HEK293 (cell line): ENCODE results near the gene LPGAT1.

Experiments
- CTCF ChIA-PET: fragments of 350-600 bp; formaldehyde crosslinking; extraction: SDS; loops from one replicate; lab custom pipeline; 2021; ENCODE audit warnings: antibody characterized with exemption; lab: Yijun Ruan, JAX
- POLR2A ChIA-PET: fragments of 300-600 bp; formaldehyde crosslinking; extraction: SDS; loops from one replicate; lab custom pipeline; 2020; ENCODE audit warnings: antibody characterized with exemption, inconsistent platforms; lab: Yijun Ruan, JAX
- H3K27ac ChIP-seq: fragments of 200-500 bp; sonication (Bioruptor generic); 2 replicates; pipeline ENCODE4 v1.5.1; 2014; ENCODE audit warnings: low read depth, low read length, control low read depth, inconsistent platforms; ENCODE audit errors: extremely low read depth
- H3K36me3 ChIP-seq, 2 experiments: fragments of 200-500 bp in 1 of 2; sonication (Bioruptor generic) in 1 of 2; 1 replicate in 1 of 2; 2 replicates in 1 of 2; pipeline ENCODE4 v1.5.1; 2014 to 2017; ENCODE audit warnings: inconsistent platforms in 2 of 2, low read length in 2 of 2; ENCODE audit not compliant: control insufficient read depth in 2 of 2, insufficient read depth in 1 of 2
- H3K4me1 ChIP-seq: fragments of 200-500 bp; sonication (Bioruptor generic); 2 replicates; pipeline ENCODE4 v1.5.1; 2014; ENCODE audit warnings: mild to moderate bottlenecking, low read length, inconsistent platforms; ENCODE audit not compliant: control insufficient read depth, insufficient read depth
- H3K4me3 ChIP-seq: 2 replicates; pipeline ENCODE4 v1.5.1; 2011; ENCODE audit warnings: low read depth, mild to moderate bottlenecking, control low read depth, low read length, moderate library complexity
- H3K9me3 ChIP-seq: fragments of 200-500 bp; sonication (Bioruptor generic); 2 replicates; pipeline ENCODE4 v1.5.1; 2014; ENCODE audit warnings: low read depth, low read length, inconsistent platforms; ENCODE audit not compliant: control insufficient read depth, insufficient read depth
- BCL11A ChIP-seq: fragments of 450-650 bp; formaldehyde crosslinking; IDR thresholded peaks from 2 replicates; pipeline ENCODE4 v1.5.1; 2016; ENCODE audit warnings: low read depth, missing biosample characterization, missing genetic modification characterization
- PRDM1 ChIP-seq: fragments of 450-650 bp; formaldehyde crosslinking; IDR thresholded peaks from 2 replicates; pipeline ENCODE4; 2016; ENCODE audit warnings: missing biosample characterization, missing genetic modification characterization
- REST ChIP-seq: fragments of 450-650 bp; formaldehyde crosslinking; IDR thresholded peaks from 2 replicates; pipeline ENCODE4 v1.5.1; 2016; ENCODE audit warnings: missing biosample characterization, missing genetic modification characterization
- SCRT2 ChIP-seq: fragments of 450-650 bp; formaldehyde crosslinking; IDR thresholded peaks from 2 replicates; pipeline ENCODE4 v1.5.1; 2016; ENCODE audit warnings: missing biosample characterization, missing genetic modification characterization
- SETDB1 ChIP-seq: IDR thresholded peaks from one replicate; pipeline ENCODE4 v1.6.1; 2017; ENCODE audit warnings: mild to moderate bottlenecking, low read length, moderate library complexity, mixed read lengths; ENCODE audit not compliant: insufficient read length
- ZBTB17 ChIP-seq: fragments of 450-650 bp; formaldehyde crosslinking; IDR thresholded peaks from 2 replicates; pipeline ENCODE4 v1.5.1; 2016; ENCODE audit warnings: missing biosample characterization, missing genetic modification characterization
- ZBTB48 ChIP-seq: fragments of 450-650 bp; formaldehyde crosslinking; IDR thresholded peaks from 2 replicates; pipeline ENCODE4 v1.5.1; 2016; ENCODE audit warnings: missing biosample characterization, missing genetic modification characterization
- ZBTB7A ChIP-seq: fragments of 450-650 bp; formaldehyde crosslinking; IDR thresholded peaks from 2 replicates; pipeline ENCODE4 v1.5.1; 2016; ENCODE audit warnings: low read depth, missing biosample characterization, missing genetic modification characterization
- ZNF138 ChIP-seq: fragments of 450-650 bp; formaldehyde crosslinking; IDR thresholded peaks from 2 replicates; pipeline ENCODE4 v1.5.1; 2016; ENCODE audit warnings: missing biosample characterization, missing genetic modification characterization, borderline replicate concordance
- ZNF19 ChIP-seq: fragments of 450-650 bp; formaldehyde crosslinking; IDR thresholded peaks from 2 replicates; pipeline ENCODE4; 2016; ENCODE audit warnings: missing biosample characterization, missing genetic modification characterization, low read depth
- ZNF221 ChIP-seq: fragments of 450-650 bp; formaldehyde crosslinking; IDR thresholded peaks from 2 replicates; pipeline ENCODE4 v1.5.1; 2017; ENCODE audit warnings: missing biosample characterization, missing genetic modification characterization, borderline replicate concordance
- ZNF239 ChIP-seq: fragments of 450-650 bp; formaldehyde crosslinking; IDR thresholded peaks from 2 replicates; pipeline ENCODE4 v1.5.1; 2016; ENCODE audit warnings: missing biosample characterization, missing genetic modification characterization
- ZNF311 ChIP-seq: fragments of 450-650 bp; formaldehyde crosslinking; IDR thresholded peaks from 2 replicates; pipeline ENCODE4 v1.5.1; 2017; ENCODE audit warnings: missing biosample characterization, missing genetic modification characterization, borderline replicate concordance
- ZNF366 ChIP-seq: fragments of 450-650 bp; formaldehyde crosslinking; conservative IDR thresholded peaks from 2 replicates; pipeline ENCODE4 v1.5.1; 2016; ENCODE audit warnings: missing biosample characterization, missing genetic modification characterization
- ZNF416 ChIP-seq: fragments of 450-650 bp; formaldehyde crosslinking; IDR thresholded peaks from 2 replicates; pipeline ENCODE4 v1.5.1; 2016; ENCODE audit warnings: missing biosample characterization, missing genetic modification characterization
- ZNF558 ChIP-seq: fragments of 450-650 bp; formaldehyde crosslinking; IDR thresholded peaks from 2 replicates; pipeline ENCODE4 v1.5.1; 2016; ENCODE audit warnings: missing biosample characterization, missing genetic modification characterization
- ZNF585B ChIP-seq: fragments of 450-650 bp; formaldehyde crosslinking; IDR thresholded peaks from 2 replicates; pipeline ENCODE4 v1.5.1; 2016; ENCODE audit warnings: missing biosample characterization, missing genetic modification characterization
- ZNF596 ChIP-seq: fragments of 450-650 bp; IDR thresholded peaks from 2 replicates; pipeline ENCODE4 v1.5.0; 2018; ENCODE audit warnings: missing biosample characterization, mild to moderate bottlenecking, missing genetic modification characterization, moderate library complexity
- ZNF621 ChIP-seq: fragments of 450-650 bp; formaldehyde crosslinking; IDR thresholded peaks from 2 replicates; pipeline ENCODE4 v1.5.1; 2017; ENCODE audit warnings: missing biosample characterization, missing genetic modification characterization
- ZNF670 ChIP-seq: fragments of 450-650 bp; formaldehyde crosslinking; IDR thresholded peaks from 2 replicates; pipeline ENCODE4 v1.5.1; 2016; ENCODE audit warnings: missing biosample characterization, missing genetic modification characterization, low read depth
- ZNF704 ChIP-seq: fragments of 450-650 bp; formaldehyde crosslinking; IDR thresholded peaks from 2 replicates; pipeline ENCODE4 v1.5.1; 2016; ENCODE audit warnings: missing biosample characterization, missing genetic modification characterization
- ZSCAN18 ChIP-seq: fragments of 450-650 bp; formaldehyde crosslinking; IDR thresholded peaks from 2 replicates; pipeline ENCODE4 v1.5.1; 2016; ENCODE audit warnings: missing biosample characterization, missing genetic modification characterization
- TF ChIP-seq, protein P1 (sequence below): fragments of 450-650 bp; formaldehyde crosslinking; IDR thresholded peaks from 2 replicates; pipeline ENCODE4 v1.5.1; 2016; ENCODE audit warnings: missing biosample characterization, missing genetic modification characterization

LPGAT1 gene

DNA sequence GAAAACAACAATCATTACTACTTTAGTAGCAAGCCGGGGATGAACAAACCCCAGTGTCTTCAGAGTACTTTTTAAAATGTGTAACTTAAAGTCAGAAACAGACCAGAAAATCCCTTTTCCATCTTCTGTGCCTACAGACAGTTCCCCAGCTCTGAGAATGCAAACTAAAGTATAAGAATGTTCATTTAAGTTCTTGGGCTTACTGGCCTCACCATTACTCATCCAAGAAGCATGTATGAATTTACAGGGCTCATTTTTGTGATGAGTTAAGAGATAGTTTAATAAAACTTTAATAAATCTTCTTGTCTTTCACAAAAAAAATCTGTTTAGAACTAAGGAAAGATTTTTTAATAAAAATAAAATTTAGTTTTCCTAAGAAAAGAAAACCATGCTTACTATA lies 4.6 kb downstream of the LPGAT1 start:
- H3K4me3 ChIP-seq: no peak overlapping the region
- TF ChIP-seq ZBTB48 (tag by site-specific recombination) (no peak), ZNF366 (no peak), ZNF670 (tag by site-specific recombination) (no peak), ZNF558 (tag by site-specific recombination) (no peak), ZNF621 (tag by site-specific recombination) (no peak), ZNF221 (tag by site-specific recombination) (no peak), ZBTB7A (tag by site-specific recombination) (no peak), ZNF596 (tag by site-specific recombination) (no peak), ZBTB17 (tag by site-specific recombination) (no peak), PRDM1 (no peak)
- TF ChIP-seq, protein P1, sequence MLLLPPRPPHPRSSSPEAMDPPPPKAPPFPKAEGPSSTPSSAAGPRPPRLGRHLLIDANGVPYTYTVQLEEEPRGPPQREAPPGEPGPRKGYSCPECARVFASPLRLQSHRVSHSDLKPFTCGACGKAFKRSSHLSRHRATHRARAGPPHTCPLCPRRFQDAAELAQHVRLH: no peak
- POLR2A ChIA-PET: no interaction called here
- H3K4me1 ChIP-seq: no peaks in the 10 kb centered on the region
- no peaks in the 10 kb centered on the region for H3K9me3 ChIP-seq
- CTCF ChIA-PET: interaction anchor here (0.6 to 4.2 kb wide), 5 partner anchors 18 to 743 kb away, joined by 3 to 31 read pairs (median 3); no protein-coding TSS in a partner anchor
- no peak overlapping the region for H3K27ac ChIP-seq
- peaks cover 21 to 34% of the 10 kb centered on the region in 2 experiments for H3K36me3 ChIP-seq

GRCh38 chr1:211822677-211823407 lies 7.7 kb downstream of the LPGAT1 start:
- no peak overlapping the region for H3K27ac ChIP-seq
- H3K36me3 ChIP-seq: peaks cover 36 to 45% of the 10 kb centered on the region in 2 experiments
- no peak overlapping the region for H3K4me3 ChIP-seq
- H3K9me3 ChIP-seq: no peaks in the 10 kb centered on the region
- CTCF ChIA-PET: interaction anchor here (0.7 to 1.5 kb wide), 3 partner anchors 124 to 309 kb away, joined by 3 to 4 read pairs (median 3); partner anchors contain the start of genes DTL and INTS7
- TF ChIP-seq ZNF239 (tag by site-specific recombination): no peak
- no peak for TF ChIP-seq ZNF704 (tag by site-specific recombination)
- no peak for TF ChIP-seq PRDM1
- no peak for TF ChIP-seq ZNF138 (tag by site-specific recombination)
- TF ChIP-seq ZNF311 (tag by site-specific recombination): no peak
- no peak for TF ChIP-seq ZNF19 (tag by site-specific recombination)
- H3K4me1 ChIP-seq: no peaks in the 10 kb centered on the region
- POLR2A ChIA-PET: no interaction called here

DNA sequence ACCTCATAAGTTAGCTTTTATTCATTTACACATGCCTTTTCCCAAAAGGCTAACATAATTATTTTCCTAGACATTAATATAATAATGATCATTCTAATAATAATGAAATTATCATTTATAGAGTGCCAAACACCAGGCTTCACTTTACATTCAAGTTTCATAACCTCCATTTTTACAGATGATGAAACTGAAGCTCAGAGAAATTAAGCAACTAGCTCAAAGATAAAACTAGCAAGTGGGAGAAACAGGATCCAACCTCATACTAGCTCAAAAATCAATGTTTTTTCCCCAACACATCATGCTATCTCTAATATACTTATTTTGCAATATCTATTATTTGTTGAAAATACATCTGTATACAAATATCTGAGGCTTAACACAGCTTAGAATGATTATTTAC lies 14.0 kb downstream of the LPGAT1 start:
- TF ChIP-seq SCRT2 (tag by site-specific recombination) (no peak), ZNF585B (no peak)
- TF ChIP-seq, all 188 proteins: peak for 0
- POLR2A ChIA-PET: no interaction called here
- H3K4me1 ChIP-seq: no peaks in the 10 kb centered on the region
- CTCF ChIA-PET: no interaction called here
- no peak overlapping the region for H3K4me3 ChIP-seq
- no peak overlapping the region for H3K27ac ChIP-seq
- H3K9me3 ChIP-seq: no peaks in the 10 kb centered on the region
- peaks cover 20 to 28% of the 10 kb centered on the region in 2 experiments for H3K36me3 ChIP-seq

- CTCF ChIA-PET: interaction anchor here (0.6 to 0.8 kb wide), 2 partner anchors 40 to 220 kb away, joined by 3 to 4 read pairs; no protein-coding TSS in a partner anchor
- Histone ChIP-seq H3K4me1 (no peaks in the 10 kb centered on the region), H3K36me3 (peaks cover 7 to 26% of the 10 kb centered on the region in 2 experiments), H3K4me3 (no peak overlapping the region), H3K9me3 (no peaks in the 10 kb centered on the region), H3K27ac (no peak overlapping the region)
- POLR2A ChIA-PET: no interaction called here
- TF ChIP-seq ZSCAN18 (tag by site-specific recombination) (no peak), SETDB1 (no peak), BCL11A (tag by site-specific recombination) (no peak), ZNF416 (tag by site-specific recombination) (no peak), REST (peak; percentile 64; the same call in 1 of the 2 replicates)
Observed at GRCh38 chr1:211814313-211814712, 16.2 kb downstream of the LPGAT1 start.
